Measurements from ENCODE around the gene DGKI.
"Not testable (repeated sequence)": the region's sequence is repeated elsewhere in the genome, so short reads cannot be mapped to it uniquely, and the experiment has no call there.

DGKI gene

DNA sequence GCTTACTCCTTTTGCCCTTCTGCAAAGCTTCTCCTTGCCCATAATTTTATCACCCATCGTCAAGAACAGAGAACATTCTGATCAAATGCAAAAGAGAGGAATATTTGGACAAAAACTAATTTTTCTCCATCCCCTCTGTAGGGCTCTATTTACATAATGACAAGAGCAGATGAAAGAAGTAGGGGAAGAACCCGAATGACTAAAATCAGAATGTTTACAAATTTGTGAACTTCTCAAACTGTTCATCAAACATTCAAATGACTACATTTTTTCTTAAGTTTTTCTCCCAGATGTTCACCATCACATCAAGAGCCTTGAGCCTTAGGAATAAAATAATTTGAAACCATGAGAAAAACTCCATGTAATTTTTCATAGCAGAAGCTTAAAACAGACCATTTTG, 119.4 kb downstream of the DGKI start:
- no peak for DNase-seq

GRCh38 chr7:137718355-137718754, 128.4 kb downstream of the DGKI start:
- no peak for DNase-seq

DNA sequence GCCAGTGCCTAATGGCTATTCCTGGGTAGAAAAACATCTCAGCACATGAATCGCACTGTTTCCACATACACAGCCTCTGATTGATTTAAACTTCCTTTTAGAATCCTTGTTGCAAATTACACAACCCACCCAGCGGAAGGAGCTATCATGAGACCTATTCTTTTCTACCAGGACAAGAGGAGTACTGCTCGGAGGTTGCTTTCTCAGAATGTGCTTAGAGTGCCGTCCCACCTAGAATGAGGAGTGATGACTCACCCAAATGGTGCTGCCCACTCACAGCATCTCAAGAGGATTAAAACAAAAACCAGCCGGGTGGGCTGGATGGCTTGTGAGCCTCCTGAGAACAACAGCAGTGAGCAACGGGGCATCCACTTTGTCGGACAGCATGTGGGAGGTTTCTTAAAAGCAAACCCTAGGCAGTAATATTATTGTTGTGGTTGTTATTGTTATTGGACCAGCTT, 128.9 kb downstream of the DGKI start:
- DNase-seq: no peak

DNA sequence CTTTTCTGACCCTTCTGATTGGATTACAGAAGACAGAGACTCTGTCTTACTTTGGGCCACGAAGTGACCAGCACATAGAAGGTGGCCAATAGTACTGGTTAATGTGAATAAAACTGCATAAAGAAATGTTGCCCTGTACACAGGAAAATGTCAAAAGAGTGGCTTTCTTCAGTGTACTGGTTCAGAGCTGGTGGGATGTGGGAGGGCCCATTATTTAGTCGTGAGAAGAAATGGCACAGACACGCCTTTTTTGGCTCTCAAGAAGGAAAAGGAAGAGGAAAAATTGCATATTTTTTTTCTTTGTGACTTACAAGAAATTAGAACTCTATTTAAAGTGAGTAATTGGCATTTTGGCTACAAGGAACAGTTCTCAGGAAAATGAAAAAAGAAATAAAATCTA, 129.7 kb downstream of the DGKI start:
- DNase-seq: no peak

- no peak for DNase-seq
Observed at GRCh38 chr7:137716061-137716460, 130.7 kb downstream of the DGKI start.

DNA sequence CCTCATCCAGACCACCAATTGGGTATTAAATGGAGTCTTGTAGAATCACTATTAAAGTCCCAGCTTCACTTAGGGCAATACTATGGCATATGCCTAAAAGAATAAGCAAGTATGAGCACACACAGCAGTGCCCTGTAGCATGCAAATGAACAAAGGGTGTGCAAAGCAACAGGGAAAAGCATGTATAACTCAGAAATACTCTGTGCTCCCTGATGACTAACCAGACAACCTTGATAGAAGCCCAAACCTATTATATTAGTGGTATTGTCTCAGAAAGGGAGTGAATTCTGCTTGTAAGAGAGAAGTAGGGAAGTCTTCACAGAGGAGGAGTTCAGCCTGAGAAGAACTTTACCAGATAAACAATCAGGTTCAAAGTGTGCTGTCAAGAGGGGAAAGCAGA, 131.2 kb downstream of the DGKI start:
- no peak for DNase-seq

DNA sequence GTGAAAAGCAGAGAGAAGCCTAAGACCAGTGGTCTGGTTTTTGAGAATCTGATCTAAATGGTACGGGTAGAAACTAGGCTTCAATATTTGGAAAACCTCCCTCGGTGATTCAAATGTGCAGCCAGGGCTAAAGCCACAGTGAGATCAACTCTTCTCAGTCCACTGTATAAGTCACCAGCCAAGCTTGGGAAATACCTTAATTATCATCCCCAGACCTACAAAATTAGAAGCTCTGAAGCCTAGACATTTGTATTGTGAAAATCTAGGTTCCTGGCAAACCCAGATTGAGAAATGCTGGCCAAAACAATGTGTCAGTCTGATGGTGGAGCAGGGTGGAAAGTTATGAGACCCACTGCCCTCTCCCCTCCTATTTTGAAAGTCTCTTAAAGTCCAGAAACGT, 131.7 kb downstream of the DGKI start:
- DNase-seq: no peak

DNA sequence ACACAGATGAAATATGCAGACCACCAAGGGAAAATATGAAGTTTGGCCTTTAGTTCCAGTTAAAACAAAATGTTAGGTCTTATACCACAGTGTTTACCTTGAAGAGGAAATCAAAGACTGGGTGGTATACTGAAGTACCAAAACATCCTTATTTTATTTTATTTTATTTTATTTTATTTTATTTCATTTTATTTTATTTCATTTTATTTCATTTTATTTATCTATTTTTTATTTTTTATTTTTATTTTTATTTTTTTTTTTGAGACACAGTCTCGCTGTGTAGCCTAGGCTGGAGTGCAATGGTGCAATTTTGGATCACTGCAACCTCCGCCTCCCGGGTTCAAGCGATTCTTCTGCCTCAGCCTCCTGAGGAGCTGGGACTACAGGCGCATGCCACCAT, 140.4 kb downstream of the DGKI start:
- DNase-seq: not testable (repeated sequence)

DNA sequence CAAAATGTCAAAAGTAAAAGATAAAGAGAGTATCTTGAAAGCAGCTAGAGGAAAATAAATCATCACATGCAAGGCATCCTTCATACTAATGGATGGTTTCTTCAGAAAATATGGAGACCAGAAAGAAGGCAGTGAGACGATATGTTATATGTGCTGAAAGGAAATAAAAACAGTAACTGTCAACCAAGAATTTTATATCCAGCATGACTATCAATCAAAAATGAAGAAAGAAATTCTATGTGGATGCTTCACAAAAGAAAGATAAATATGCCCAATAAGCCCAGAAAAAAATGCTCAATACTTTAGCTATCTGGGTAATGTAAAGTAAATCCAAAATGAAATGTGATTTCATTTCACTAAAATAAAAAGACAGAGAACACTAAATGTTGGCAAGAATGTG, 142.1 kb downstream of the DGKI start:
- no peak for DNase-seq

GRCh38 chr7:137703291-137704010, 143.3 kb downstream of the DGKI start:
- DNase-seq: no peak

- no peak for DNase-seq
Observed at GRCh38 chr7:137696988-137697387, 149.8 kb downstream of the DGKI start.

GRCh38 chr7:137696376-137696775, 150.4 kb downstream of the DGKI start:
- DNase-seq: no peak

GRCh38 chr7:137695942-137696341, 150.8 kb downstream of the DGKI start:
- no peak for DNase-seq

- DNase-seq: no peak
Observed at GRCh38 chr7:137695494-137695893, 151.3 kb downstream of the DGKI start.

GRCh38 chr7:137694405-137694804, 152.4 kb downstream of the DGKI start:
- DNase-seq: no peak

- no peak for DNase-seq
Observed at GRCh38 chr7:137692399-137692798, 154.4 kb downstream of the DGKI start.

- no peak for DNase-seq
Observed at GRCh38 chr7:137691566-137691965, 155.2 kb downstream of the DGKI start.

DNA sequence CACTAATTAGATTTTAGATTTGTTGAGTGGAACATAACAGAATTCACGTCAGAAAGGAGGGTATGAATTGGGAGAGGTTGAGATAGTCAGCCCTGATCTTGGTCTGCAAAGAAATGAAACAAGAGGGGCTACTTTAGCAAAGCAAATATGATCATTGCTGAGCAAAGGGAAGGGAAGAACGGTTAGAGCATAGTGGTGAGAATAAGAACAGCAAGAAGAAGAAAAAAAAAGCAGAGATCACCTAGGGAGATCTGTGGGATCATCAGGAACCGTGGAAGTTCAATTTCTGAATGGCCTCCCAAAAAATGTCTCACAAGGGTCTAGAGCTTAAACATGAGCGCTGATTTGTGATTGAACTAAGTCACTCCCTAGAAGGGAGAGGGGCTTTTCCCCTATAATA, 156.1 kb downstream of the DGKI start:
- DNase-seq: no peak

- DNase-seq: no peak
Observed at GRCh38 chr7:137689761-137690160, 157.0 kb downstream of the DGKI start.

DNA sequence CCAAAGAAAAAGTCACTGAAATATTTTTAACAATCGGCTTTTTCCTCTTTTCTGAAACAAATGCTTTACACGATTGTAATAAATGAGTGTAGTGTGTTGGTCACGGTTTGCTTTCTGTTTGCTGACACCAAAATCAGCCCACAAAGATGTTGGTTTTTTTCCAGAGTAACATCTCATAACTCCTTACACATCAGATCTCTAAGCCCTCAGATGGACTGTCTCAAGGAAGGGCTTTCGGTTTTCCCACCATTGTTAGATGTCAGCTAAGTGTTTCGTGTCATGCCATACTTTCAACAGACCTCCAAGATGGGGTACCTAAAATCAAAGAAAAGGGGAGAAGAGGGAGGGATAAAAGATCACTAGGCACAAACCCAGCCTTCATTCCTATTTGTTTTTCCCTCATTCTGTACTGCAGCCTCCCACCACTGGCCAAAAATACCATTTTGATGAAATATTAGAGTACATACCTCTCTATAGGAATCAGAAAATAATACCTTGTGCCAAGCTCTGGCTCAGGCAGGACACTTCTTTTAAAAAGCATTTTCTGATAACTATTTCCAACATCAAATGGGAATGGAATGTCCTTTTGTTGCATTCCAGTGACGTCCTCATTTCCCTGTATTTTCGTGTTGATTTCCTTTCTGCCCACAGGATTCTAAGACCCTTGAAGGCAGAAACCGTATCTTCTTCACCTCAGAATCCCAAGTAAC, 159.1 kb downstream of the DGKI start:
- DNase-seq: no peak

GRCh38 chr7:137685433-137686164, 161.2 kb downstream of the DGKI start:
- no peak for DNase-seq

DNA sequence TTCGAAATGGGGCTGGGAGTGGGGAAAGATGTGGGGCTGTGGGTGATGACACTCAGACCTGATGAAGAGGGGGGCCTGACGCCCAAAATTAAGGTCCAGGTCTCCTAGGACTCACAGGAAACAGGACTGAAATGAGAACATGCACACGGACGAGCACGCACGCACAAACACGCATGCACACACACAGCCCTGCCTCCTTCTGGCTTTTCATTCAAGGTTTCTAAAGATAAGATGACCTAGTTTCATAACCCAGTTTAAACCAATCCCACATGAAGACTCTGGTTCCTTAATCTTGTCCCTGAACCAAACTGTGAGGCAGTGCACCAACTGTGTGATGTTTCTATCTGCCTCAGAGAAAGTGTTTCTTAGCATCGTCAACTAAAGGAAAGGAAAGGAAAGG, 162.0 kb downstream of the DGKI start:
- DNase-seq: no peak

DNA sequence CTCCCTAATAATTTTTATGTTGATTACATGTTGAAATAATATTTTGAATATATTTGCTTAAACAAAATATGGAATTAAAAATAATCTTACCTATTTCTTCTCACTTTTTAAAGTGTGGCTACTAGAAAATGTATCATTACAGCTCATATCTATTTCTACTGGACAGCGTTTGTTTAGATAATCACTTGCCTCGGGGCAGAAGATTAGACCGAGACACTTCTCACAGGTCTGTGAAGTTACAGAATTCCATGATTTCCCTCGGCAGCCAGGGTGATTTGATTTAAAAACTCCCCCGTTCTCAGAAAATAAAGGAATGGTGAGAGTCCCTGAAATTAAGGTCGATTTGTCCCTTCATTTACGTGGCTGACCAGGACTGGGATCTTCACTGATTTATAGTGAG, 162.5 kb downstream of the DGKI start:
- no peak for DNase-seq

GRCh38 chr7:137682596-137682995, 164.2 kb downstream of the DGKI start:
- DNase-seq: no peak
